ENCODE data around the gene MT1A.

The MT1A gene

GRCh38 chr16:56626685-56627084 is 11.8 kb upstream of the MT1A start:
- Histone ChIP-seq H3K4me3 (replicated peaks; ENCODE audit: insufficient read depth, low read length) (peak overlapping the region; percentile 46), H3K27me3 (ENCODE audit: insufficient read depth, poor library complexity, severe bottlenecking) (peaks cover 35% of the 10 kb centered on the region), H3K27ac (replicated peaks) (no peak overlapping the region)
- no peak for DNase-seq (ENCODE audit: low read depth in 1 of 2, low spot score in 1 of 2)
- TF ChIP-seq GABPA (IDR thresholded peaks at IDR 0.05; ENCODE audit: low read depth) (no peak), POLR2AphosphoS5 (IDR thresholded peaks at IDR 0.05; ENCODE audit: low read depth) (no peak)

GRCh38 chr16:56628486-56629350 is 9.7 kb upstream of the MT1A start:
- Histone ChIP-seq H3K4me3 (replicated peaks; ENCODE audit: insufficient read depth, low read length) (no peak overlapping the region), H3K27me3 (ENCODE audit: insufficient read depth, poor library complexity, severe bottlenecking) (peaks cover 49% of the 10 kb centered on the region), H3K27ac (replicated peaks) (no peak overlapping the region)
- no peak for DNase-seq (ENCODE audit: low read depth in 1 of 2, low spot score in 1 of 2)
- TF ChIP-seq GABPA (IDR thresholded peaks at IDR 0.05; ENCODE audit: low read depth) (no peak), POLR2AphosphoS5 (IDR thresholded peaks at IDR 0.05; ENCODE audit: low read depth) (no peak), CTCF (IDR thresholded peaks at IDR 0.05; ENCODE audit: insufficient read depth, low read length) (no peak), REST (IDR thresholded peaks at IDR 0.05; ENCODE audit: insufficient replicate concordance, low read depth) (no peak)

- Histone ChIP-seq H3K27me3 (ENCODE audit: insufficient read depth, poor library complexity, severe bottlenecking) (peaks cover 56% of the 10 kb centered on the region), H3K4me3 (replicated peaks; ENCODE audit: insufficient read depth, low read length) (no peak overlapping the region), H3K27ac (replicated peaks) (no peak overlapping the region)
- no peak for DNase-seq (ENCODE audit: low read depth in 1 of 2, low spot score in 1 of 2)
- no peak for TF ChIP-seq POLR2AphosphoS5 (IDR thresholded peaks at IDR 0.05; ENCODE audit: low read depth)
- TF ChIP-seq CTCF (IDR thresholded peaks at IDR 0.05; ENCODE audit: insufficient read depth, low read length): no peak
- TF ChIP-seq REST (IDR thresholded peaks at IDR 0.05; ENCODE audit: insufficient replicate concordance, low read depth): no peak
- TF ChIP-seq SPI1 (IDR thresholded peaks at IDR 0.05; ENCODE audit: borderline replicate concordance, low read depth): no peak
- no peak for TF ChIP-seq GABPA (IDR thresholded peaks at IDR 0.05; ENCODE audit: low read depth)
Measured at GRCh38 chr16:56629531-56629930, 8.9 kb upstream of the MT1A start.

GRCh38 chr16:56630134-56630533 is 8.3 kb upstream of the MT1A start:
- no peak for DNase-seq (ENCODE audit: low read depth in 1 of 2, low spot score in 1 of 2)
- Histone ChIP-seq H3K27ac (replicated peaks) (no peak overlapping the region), H3K27me3 (ENCODE audit: insufficient read depth, poor library complexity, severe bottlenecking) (peaks cover 57% of the 10 kb centered on the region), H3K4me3 (replicated peaks; ENCODE audit: insufficient read depth, low read length) (no peak overlapping the region)
- TF ChIP-seq GABPA (IDR thresholded peaks at IDR 0.05; ENCODE audit: low read depth) (no peak), CTCF (IDR thresholded peaks at IDR 0.05; ENCODE audit: insufficient read depth, low read length) (no peak), POLR2AphosphoS5 (IDR thresholded peaks at IDR 0.05; ENCODE audit: low read depth) (no peak), REST (IDR thresholded peaks at IDR 0.05; ENCODE audit: insufficient replicate concordance, low read depth) (no peak), SPI1 (IDR thresholded peaks at IDR 0.05; ENCODE audit: borderline replicate concordance, low read depth) (no peak)
